HG03175 (cell line): ENCODE data around the gene TRIM8.
"Not testable (repeated sequence)": the region's sequence is repeated elsewhere in the genome, so short reads cannot be mapped to it uniquely, and the experiment has no call there.

ENCODE experiments used
- ATAC-seq: cut with Tn5 transposase; IDR thresholded peaks from one replicate; pipeline ENCODE4 v1.9.1; 2021; ENCODE audit warnings: mild to moderate bottlenecking, moderate library complexity; ENCODE audit not compliant: unreplicated experiment

Gene TRIM8

GRCh38 chr10:102691285-102692066, 47.2 kb downstream of the TRIM8 start:
- ATAC-seq = no peak

- not testable (repeated sequence) for ATAC-seq
Observed at GRCh38 chr10:102695401-102695800, 51.1 kb downstream of the TRIM8 start.

GRCh38 chr10:102696736-102697135, 52.5 kb downstream of the TRIM8 start:
- ATAC-seq = no peak

GRCh38 chr10:102698894-102699293, 54.6 kb downstream of the TRIM8 start:
- ATAC-seq = no peak

- ATAC-seq = no peak
Observed at GRCh38 chr10:102701272-102701671, 57.0 kb downstream of the TRIM8 start.

- no peak for ATAC-seq
Observed at GRCh38 chr10:102701796-102702195, 57.5 kb downstream of the TRIM8 start.

- no peak for ATAC-seq
Observed at GRCh38 chr10:102702742-102703141, 58.5 kb downstream of the TRIM8 start.

GRCh38 chr10:102704915-102705314, 60.6 kb downstream of the TRIM8 start:
- no peak for ATAC-seq

GRCh38 chr10:102705531-102705930, 61.3 kb downstream of the TRIM8 start:
- no peak for ATAC-seq
